ENCODE measurements around the gene TES.

Gene TES

GRCh38 chr7:116251675-116252074 lies 41.3 kb downstream of the TES start:
- DNase-seq = no peak

- DNase-seq = no peak
Measured at GRCh38 chr7:116252249-116252648, 41.9 kb downstream of the TES start.

- no peak for DNase-seq
Measured at GRCh38 chr7:116257156-116257555, 46.8 kb downstream of the TES start.

- peak; percentile 25 for DNase-seq
Measured at GRCh38 chr7:116258734-116259133, 48.4 kb downstream of the TES start.

- DNase-seq = no peak
Measured at GRCh38 chr7:116259156-116259870, 49.0 kb downstream of the TES start.

- no peak for DNase-seq
Measured at GRCh38 chr7:116259871-116260440, 49.6 kb downstream of the TES start.

- DNase-seq = no peak
Measured at GRCh38 chr7:116261904-116262303, 51.6 kb downstream of the TES start.

- DNase-seq = no peak
Measured at GRCh38 chr7:116265881-116266280, 55.5 kb downstream of the TES start.

GRCh38 chr7:116269466-116269865 lies 59.1 kb downstream of the TES start:
- DNase-seq = no peak

- no peak for DNase-seq
Measured at GRCh38 chr7:116271161-116271913, 61.0 kb downstream of the TES start.

GRCh38 chr7:116271963-116272886 lies 61.9 kb downstream of the TES start:
- DNase-seq = no peak

- DNase-seq = no peak
Measured at GRCh38 chr7:116273283-116273917, 63.1 kb downstream of the TES start.

GRCh38 chr7:116273918-116274301 lies 63.6 kb downstream of the TES start:
- DNase-seq = no peak

GRCh38 chr7:116277070-116277469 lies 66.7 kb downstream of the TES start:
- DNase-seq = no peak

GRCh38 chr7:116279217-116279616 lies 68.9 kb downstream of the TES start:
- no peak for DNase-seq

- no peak for DNase-seq
Measured at GRCh38 chr7:116280803-116281202, 70.5 kb downstream of the TES start.

GRCh38 chr7:116283595-116284204 lies 73.4 kb downstream of the TES start:
- no peak for DNase-seq

- DNase-seq = no peak
Measured at GRCh38 chr7:116284390-116284789, 74.1 kb downstream of the TES start.

GRCh38 chr7:116285252-116285651 lies 74.9 kb downstream of the TES start:
- no peak for DNase-seq

- DNase-seq = no peak
Measured at GRCh38 chr7:116290740-116291139, 80.4 kb downstream of the TES start.

- DNase-seq = no peak
Measured at GRCh38 chr7:116291937-116292336, 81.6 kb downstream of the TES start.

- no peak for DNase-seq
Measured at GRCh38 chr7:116292381-116292780, 82.0 kb downstream of the TES start.
